AG09319 (cell line): Measurements from ENCODE around the gene CAMTA1.
"Not testable (repeated sequence)": the region's sequence is repeated elsewhere in the genome, so short reads cannot be mapped to it uniquely, and the experiment has no call there.

ENCODE experiments used
- DNase-seq: peaks from one replicate; pipeline ENCODE4 v3.0.0-alpha.2; 2010; ENCODE audit warnings: low read depth; ENCODE audit errors: extremely low read depth
- CTCF ChIP-seq: IDR thresholded peaks from 2 replicates; pipeline ENCODE4 v1.5.1; 2011; ENCODE audit warnings: low read depth, mild to moderate bottlenecking, inconsistent platforms, low read length, moderate library complexity

Gene CAMTA1

DNA sequence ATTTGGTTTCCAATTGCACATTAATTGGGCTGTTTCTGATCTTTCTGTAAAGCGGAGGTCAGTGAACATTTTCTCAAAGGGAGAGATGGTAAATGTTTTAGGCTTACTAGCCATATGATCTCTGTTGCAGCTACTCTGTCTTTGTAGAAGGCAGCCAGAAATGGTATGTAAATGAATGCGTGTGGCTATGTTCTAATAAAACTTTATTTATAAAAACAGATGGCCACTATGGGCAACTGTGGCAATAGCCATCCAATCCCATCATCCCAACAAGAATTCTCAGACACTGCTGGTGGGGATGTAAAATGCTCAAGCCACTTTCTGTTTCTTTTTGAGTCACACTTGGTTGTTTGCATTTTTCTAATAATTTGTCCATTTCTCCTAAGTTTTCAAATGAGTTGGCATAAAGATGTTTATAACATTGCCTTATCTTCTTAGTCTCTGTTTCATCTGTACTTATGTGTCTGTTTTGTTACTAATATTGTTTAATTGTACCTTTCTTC, 537.1 kb downstream of the CAMTA1 start:
- no peak for DNase-seq
- no peak for TF ChIP-seq CTCF

DNA sequence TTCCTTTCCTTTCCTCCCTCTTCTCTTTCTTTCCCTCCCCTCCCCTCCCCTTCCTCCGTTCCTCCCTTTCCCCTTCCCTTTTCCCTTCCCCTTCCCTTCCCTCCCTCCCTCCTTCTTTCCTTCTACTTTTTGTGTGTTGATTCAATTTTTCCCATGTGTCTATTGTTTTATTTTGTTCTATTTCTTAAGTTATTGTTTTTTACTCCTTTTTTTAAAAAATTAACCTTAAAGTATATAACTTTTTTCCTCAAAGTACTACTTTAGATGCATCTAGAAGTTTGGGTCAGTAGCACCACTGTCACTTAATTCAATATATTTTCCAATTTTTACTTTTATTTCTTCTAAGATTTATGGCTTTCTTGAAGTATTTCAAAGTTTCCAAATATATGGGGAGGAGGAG, 537.7 kb downstream of the CAMTA1 start:
- DNase-seq, result no peak
- no peak for TF ChIP-seq CTCF

- no peak for DNase-seq
Observed at GRCh38 chr1:7325254-7325653, 540.0 kb downstream of the CAMTA1 start.

DNA sequence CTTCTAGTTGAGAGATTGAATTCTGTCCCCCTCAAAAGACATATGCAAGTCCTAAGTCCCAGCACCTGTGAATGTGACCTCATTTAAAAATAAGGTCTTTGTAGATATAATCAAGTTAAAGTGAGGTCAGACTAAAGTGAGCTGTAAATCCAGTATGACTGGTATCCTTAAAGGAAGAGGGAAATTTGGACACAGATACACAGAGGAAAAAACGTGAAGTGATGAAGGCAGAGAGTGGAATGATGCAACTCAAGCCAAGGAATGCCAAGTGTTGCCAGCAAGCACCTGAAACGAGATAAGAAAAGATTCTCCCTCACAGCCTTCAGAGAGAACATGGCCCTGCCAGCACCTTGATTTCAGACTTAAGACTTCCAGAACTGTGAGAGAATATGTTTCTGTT, 541.1 kb downstream of the CAMTA1 start:
- no peak for DNase-seq
- TF ChIP-seq CTCF, result no peak

More at GRCh38 chr1:7325254-7325653, 540.0 kb downstream of the CAMTA1 start:
- no peak for TF ChIP-seq CTCF

GRCh38 chr1:7327849-7328248, 542.6 kb downstream of the CAMTA1 start:
- TF ChIP-seq CTCF, result no peak
- DNase-seq, result no peak

DNA sequence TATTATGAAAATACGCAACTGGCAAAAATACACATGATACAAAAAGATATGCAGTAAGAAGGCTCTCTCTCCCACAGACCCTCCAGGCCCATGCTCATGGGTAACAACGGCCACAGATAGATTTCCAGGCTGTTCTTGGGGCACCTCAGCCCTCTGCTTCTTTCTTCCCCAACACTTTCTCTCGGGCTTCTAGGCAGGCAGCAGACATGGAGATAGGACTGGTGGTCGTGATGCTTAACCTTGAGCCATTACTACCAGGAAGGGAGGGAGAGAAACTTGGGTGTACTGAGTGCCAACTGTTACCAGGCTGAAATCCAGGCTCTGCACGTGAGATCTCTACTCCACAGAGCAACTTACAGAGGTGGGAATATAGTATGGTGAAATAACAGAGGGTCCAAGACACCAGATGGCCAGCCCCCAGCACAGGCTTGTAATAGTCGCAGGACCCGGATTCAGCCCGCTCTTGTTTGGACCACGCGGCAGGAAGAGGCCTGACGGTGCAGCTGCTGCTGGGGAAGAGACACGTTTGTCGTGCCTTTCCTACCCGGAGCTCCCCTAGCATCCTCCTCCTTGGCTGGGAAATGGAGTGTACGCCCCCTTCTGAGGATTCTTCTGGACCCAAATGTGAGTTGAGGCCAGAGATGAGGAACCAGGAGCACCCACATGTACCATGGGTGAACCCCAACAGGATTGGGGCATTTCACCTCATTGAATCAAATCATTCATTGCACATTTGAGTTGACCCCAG, 544.8 kb downstream of the CAMTA1 start:
- no peak for DNase-seq
- TF ChIP-seq CTCF, result no peak

DNA sequence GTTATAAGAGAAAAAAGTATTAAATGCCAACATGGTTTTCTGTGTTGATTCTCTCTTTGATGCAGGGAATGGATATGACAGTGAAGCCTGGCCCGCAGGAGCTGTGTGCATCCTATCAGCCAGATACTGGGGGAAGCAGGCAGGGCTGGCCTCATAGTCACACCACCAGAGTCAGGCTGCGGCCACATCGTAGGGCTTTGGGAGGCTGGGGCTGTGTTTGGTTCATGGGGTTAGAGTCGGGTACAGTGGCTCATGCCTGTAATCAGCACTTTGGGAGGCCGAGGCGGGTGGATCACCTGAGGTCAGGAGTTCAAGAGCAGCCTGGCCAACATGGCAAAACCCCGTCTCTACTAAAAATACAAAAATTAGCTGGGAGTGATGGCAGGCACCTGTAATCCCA, 545.5 kb downstream of the CAMTA1 start:
- DNase-seq, result not testable (repeated sequence)

- DNase-seq, result no peak
- TF ChIP-seq CTCF, result no peak
Observed at GRCh38 chr1:7331926-7332535, 546.8 kb downstream of the CAMTA1 start.
